ENCODE measurements around the gene SPATA32.

SPATA32 gene

DNA sequence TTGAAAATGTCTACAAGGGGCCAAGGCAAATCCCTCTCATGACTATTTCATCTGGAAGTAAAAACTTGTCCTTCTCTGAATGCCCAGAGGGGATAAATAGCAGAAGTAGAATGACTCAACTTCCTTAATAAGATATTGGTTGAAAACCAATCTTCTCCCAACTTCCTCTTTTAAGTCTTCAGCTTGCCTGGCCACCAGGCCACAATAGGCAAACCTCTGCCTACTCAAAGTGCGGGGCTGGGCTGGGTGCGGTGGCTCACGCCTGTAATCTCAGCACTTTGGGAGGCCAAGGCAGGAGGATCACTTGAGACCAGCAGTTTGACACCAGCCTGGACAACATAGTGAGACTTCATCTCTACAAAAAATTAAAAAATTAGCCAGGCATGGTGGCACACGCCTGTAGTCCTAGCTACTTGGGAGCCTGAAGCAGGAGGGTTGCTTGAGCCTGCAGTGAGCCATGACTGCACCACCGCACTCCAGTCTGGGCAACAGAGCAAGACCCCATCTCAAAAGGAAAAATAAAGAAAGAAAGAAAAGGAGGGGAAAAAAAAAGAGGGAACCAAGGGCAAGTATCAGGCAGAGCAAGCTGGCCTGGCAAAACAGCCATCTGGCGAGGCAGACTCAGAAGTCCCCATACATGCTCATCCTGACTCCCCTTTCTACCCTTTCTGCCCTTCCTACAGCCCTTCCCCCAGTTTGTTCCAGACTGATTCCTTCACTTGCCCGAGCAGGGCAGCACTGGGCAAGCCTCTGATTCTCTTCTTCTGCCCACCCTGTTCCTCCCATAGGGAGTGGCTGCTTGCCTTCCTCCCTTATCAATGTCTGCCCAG is 34.3 kb upstream of the SPATA32 start:
- H3K4me3 ChIP-seq (ENCODE audit: low read depth, low read length): no peak overlapping the region
- ChIA-PET CTCF (interaction anchor here (1.0 to 32.0 kb wide), 5 partner anchors 13 to 98 kb away, joined by 3 to 828 read pairs (median 35); no protein-coding TSS in a partner anchor), POLR2A (no interaction called here)
- TF ChIP-seq, protein P1, sequence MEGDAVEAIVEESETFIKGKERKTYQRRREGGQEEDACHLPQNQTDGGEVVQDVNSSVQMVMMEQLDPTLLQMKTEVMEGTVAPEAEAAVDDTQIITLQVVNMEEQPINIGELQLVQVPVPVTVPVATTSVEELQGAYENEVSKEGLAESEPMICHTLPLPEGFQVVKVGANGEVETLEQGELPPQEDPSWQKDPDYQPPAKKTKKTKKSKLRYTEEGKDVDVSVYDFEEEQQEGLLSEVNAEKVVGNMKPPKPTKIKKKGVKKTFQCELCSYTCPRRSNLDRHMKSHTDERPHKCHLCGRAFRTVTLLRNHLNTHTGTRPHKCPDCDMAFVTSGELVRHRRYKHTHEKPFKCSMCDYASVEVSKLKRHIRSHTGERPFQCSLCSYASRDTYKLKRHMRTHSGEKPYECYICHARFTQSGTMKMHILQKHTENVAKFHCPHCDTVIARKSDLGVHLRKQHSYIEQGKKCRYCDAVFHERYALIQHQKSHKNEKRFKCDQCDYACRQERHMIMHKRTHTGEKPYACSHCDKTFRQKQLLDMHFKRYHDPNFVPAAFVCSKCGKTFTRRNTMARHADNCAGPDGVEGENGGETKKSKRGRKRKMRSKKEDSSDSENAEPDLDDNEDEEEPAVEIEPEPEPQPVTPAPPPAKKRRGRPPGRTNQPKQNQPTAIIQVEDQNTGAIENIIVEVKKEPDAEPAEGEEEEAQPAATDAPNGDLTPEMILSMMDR (IDR thresholded peaks at IDR 0.05; ENCODE audit: insufficient read depth, low read length, missing control alignments): no peak
- no peak for DNase-seq (ENCODE audit: low read depth, low spot score)

DNA sequence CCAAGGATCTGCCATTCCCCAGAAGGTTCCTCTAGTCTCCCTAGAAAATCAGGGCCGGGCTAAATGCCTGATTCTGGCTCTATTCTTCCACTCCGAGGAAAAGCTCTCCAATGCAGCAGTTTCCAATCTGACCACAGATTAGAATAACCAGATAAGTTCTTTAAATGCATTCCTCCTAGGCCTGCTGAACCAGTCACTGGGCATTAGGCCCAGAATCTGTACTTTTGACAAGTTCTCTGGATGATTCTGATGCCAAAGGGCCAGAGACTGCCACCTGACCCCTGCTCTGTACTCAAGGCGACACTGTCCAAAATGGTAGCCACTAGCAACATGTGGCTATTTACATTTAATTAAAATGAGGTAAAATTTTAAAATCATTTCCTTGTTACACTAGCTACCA is 32.6 kb upstream of the SPATA32 start:
- no peak overlapping the region for H3K4me3 ChIP-seq (ENCODE audit: low read depth, low read length)
- POLR2A ChIA-PET: interaction anchor here (0.8 to 1.6 kb wide), 4 partner anchors 12 to 146 kb away, joined by 3 to 5 read pairs (median 4); partner anchors contain the start of gene HEXIM1
- TF ChIP-seq, protein P1 (IDR thresholded peaks at IDR 0.05; ENCODE audit: insufficient read depth, low read length, missing control alignments): no peak
- no peak for DNase-seq (ENCODE audit: low read depth, low spot score)
- CTCF ChIA-PET: interaction anchor here (0.8 to 32.0 kb wide), 16 partner anchors 12 to 164 kb away, joined by 3 to 828 read pairs (median 4); no protein-coding TSS in a partner anchor

DNA sequence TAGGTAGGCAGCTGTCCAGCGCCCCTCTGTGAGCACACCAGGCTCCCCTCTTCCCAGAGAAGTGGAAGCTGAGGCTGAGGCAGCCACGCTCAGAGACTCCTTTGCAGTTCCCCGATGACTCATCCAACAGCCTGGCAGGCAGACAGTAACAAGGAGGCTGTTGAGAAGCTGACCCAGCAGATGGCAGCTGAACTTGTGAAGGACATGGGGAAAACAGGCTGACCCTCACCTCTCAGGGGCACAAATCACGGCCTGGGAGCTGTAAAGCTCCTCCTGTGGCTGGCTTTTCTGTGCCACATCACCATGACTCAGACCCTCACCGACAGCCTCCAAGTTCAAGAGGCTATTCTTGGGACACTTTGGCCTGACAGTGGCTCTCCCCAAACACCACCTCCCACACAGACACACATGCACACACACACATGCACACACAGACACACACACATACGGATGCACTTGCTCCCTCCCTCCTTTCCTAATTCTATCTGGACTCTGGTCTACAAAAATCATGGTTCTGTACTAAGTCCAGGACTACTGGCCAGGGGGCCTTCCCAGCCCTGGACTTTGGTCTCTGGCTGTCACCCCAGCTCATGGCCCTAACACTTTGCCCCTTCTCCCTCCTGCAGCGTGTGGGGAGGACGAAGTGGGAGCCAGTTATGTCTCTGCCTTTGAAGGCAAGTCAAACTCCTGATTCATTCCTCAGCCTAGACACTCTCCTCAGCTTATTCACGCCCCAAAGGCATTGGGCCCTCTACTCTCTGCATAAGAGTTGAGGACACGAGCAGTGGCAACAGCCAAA is 31.7 kb upstream of the SPATA32 start:
- no peak overlapping the region for H3K4me3 ChIP-seq (ENCODE audit: low read depth, low read length)
- TF ChIP-seq, protein P1 (IDR thresholded peaks at IDR 0.05; ENCODE audit: insufficient read depth, low read length, missing control alignments): peak; percentile 30
- DNase-seq (ENCODE audit: low read depth, low spot score): no peak
- CTCF ChIA-PET: interaction anchor here (0.9 to 32.0 kb wide), 16 partner anchors 8 to 141 kb away, joined by 3 to 828 read pairs (median 6); no protein-coding TSS in a partner anchor
- POLR2A ChIA-PET: interaction anchor here (0.7 to 2.0 kb wide), 6 partner anchors 11 to 145 kb away, joined by 3 to 6 read pairs (median 4); partner anchors contain the start of genes HEXIM1 and MAP3K14

DNA sequence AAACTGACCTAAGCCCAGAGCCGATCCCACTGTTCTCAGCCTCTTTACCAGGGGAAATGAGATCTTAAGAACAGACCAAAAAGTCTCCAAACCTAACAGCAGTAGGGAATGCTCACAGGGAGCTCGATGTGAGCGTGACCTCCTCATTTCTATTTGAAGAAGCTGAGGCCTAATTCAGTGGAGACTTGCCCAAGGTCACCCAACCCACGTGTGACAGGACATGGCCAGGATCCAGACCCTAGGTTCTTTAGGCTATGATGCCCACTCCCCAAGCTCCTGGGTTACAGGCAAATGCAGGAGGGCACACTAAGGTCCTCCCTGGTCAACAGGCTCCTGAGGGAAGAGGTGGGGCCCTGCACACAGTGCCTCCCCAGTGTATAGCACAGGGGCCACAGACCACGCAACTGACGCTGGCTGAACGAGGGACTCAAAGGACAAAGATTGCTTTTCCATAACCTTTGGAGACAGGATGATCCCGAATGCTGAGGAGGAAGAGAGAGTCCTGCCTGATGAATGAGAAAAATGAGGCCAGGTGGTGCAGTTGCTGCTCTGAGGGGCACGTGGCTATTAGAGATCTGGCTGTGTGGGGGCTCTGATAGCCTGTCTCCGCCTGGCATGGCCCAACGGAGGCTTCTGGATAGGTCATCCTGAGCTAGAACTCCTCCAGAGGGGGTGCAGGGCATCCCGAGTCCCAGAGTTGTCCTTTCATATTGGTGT is 31.0 kb upstream of the SPATA32 start:
- H3K4me3 ChIP-seq (ENCODE audit: low read depth, low read length): no peak overlapping the region
- POLR2A ChIA-PET: interaction anchor here (1.5 to 2.0 kb wide), 3 partner anchors 10 to 92 kb away, joined by 3 to 6 read pairs (median 4); no protein-coding TSS in a partner anchor
- no peak for DNase-seq (ENCODE audit: low read depth, low spot score)
- TF ChIP-seq, protein P1 (IDR thresholded peaks at IDR 0.05; ENCODE audit: insufficient read depth, low read length, missing control alignments): no peak
- CTCF ChIA-PET: interaction anchor here (0.9 to 32.0 kb wide), 10 partner anchors 8 to 133 kb away, joined by 3 to 828 read pairs (median 10); no protein-coding TSS in a partner anchor

DNA sequence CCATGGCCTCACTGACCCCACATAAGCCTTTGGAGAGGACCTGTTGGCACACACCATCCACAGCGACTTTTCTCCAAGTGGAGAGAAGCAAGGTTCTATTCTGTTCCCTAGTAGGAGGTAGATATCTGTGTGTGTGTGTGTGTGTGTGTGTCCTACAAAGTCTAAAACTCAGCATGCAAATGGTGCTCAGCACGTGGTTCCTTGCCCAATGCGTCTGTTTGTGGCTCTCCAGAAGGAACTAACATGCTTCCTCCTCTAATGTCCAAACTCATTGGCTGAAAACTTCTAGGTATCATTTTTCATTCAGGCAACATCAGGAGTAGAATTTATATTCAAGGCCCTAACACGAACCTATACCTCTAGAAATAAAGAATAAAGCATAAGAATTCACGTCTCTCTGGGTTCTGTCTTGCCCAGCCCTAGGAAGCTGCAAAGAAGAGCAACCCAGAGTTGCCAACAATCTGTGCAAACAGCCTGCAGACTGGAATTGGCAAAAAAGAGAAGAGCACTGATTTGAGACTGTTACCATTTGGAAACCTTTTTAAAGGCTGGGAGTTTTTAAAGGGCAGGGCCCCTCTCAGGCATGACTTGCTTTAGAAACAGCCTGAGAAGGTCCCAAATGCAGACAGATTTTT is 29.4 kb upstream of the SPATA32 start:
- H3K4me3 ChIP-seq (ENCODE audit: low read depth, low read length): no peak overlapping the region
- ChIA-PET POLR2A (interaction anchor here (0.7 kb wide), 1 partner anchor 55 kb away, joined by 3 read pairs; no protein-coding TSS in a partner anchor), CTCF (interaction anchor here (2.6 to 32.0 kb wide), 3 partner anchors 9 to 98 kb away, joined by 8 to 828 read pairs (median 144); no protein-coding TSS in a partner anchor)
- DNase-seq (ENCODE audit: low read depth, low spot score): no peak
- TF ChIP-seq, protein P1 (IDR thresholded peaks at IDR 0.05; ENCODE audit: insufficient read depth, low read length, missing control alignments): no peak
